ENCODE measurements around the gene ADGRG3. TPM values are rescaled to one million over a fixed set of nuclear protein-coding genes. Genes with fewer than 3 reads are reported as not detected.

Gene ADGRG3
- total RNA-seq, 4 donors from 2014 or later, result 2.0 to 9.6 (median 3.7) TPM

DNA sequence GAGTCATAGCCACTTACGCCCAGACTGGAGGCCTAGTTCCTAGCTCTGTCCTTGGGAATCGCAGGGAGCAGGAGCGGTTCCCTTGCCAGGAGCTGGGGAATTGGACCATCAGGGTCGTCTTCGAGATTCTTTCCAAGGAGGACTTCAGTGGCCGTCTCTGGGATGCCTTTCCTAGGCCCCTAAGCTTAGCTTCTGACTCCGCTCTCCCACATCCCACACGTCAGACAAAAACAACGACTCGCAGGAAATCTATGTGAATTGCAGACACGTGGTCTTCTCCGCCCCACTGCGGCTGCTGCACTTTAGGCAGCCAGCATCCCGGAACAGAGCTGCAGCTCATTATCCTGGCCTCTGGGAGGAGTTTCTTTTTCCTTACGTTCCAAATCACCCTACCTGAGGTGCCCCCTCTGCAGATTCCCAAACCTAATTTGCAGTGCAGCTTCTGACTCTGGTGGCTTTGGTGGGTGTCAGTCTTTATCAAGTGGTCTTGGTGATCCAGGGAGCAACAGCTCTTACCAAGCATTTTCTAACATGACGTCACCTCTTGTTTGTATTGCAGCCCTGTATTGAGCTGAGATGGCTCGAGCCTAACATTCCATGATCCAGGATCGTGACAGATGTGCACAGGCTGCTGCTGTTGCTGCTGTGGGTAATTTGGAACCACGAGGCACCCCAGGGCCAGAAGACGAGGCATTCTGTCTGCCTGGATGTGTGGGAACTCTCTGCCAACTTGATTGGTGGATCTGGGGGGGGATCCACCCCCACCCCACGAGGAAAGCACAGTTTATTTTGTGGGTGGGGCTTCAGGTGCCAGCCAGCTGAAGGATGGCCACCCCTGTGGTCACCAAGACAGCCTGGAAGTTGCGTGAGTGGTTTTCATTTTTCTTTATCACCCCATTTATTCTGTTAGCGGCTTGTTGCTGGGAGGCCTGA lies 68.6 kb downstream of the ADGRG3 start:
- Histone ChIP-seq H3K4me3 (peak overlapping the region; percentile 78 to 98 (median 88)), H3K4me1 (peaks cover 22 to 40% (median 27%) of the 10 kb centered on the region in 4 donors), H3K27me3 (no peaks in the 10 kb centered on the region), H3K27ac (replicated peaks in 1 of 4) (peak overlapping the region; percentile 50 to 84 (median 78)), H3K36me3 (peaks cover 0 to 14% (median 4%) of the 10 kb centered on the region in 4 donors), H3K9me3 (no peaks in the 10 kb centered on the region)
- intact Hi-C loops (cut with DNase I), result loop anchor here (10.0 kb wide), 2 partner anchors 248 to 388 kb away; partner anchors contain the start of gene CFAP20
- TF ChIP-seq POLR2A (IDR thresholded peaks at IDR 0.05; ENCODE audit: low read depth) (no peak), EP300 (IDR thresholded peaks at IDR 0.05) (no peak), POLR2AphosphoS5 (IDR thresholded peaks at IDR 0.05) (no peak)
- TF ChIP-seq, protein P1, sequence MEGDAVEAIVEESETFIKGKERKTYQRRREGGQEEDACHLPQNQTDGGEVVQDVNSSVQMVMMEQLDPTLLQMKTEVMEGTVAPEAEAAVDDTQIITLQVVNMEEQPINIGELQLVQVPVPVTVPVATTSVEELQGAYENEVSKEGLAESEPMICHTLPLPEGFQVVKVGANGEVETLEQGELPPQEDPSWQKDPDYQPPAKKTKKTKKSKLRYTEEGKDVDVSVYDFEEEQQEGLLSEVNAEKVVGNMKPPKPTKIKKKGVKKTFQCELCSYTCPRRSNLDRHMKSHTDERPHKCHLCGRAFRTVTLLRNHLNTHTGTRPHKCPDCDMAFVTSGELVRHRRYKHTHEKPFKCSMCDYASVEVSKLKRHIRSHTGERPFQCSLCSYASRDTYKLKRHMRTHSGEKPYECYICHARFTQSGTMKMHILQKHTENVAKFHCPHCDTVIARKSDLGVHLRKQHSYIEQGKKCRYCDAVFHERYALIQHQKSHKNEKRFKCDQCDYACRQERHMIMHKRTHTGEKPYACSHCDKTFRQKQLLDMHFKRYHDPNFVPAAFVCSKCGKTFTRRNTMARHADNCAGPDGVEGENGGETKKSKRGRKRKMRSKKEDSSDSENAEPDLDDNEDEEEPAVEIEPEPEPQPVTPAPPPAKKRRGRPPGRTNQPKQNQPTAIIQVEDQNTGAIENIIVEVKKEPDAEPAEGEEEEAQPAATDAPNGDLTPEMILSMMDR (IDR thresholded peaks at IDR 0.05), result no peak
- no peak for DNase-seq (ENCODE audit: extremely low spot score)
- 7% methylated on average over 22 of the region's 23 CpGs for WGBS

DNA sequence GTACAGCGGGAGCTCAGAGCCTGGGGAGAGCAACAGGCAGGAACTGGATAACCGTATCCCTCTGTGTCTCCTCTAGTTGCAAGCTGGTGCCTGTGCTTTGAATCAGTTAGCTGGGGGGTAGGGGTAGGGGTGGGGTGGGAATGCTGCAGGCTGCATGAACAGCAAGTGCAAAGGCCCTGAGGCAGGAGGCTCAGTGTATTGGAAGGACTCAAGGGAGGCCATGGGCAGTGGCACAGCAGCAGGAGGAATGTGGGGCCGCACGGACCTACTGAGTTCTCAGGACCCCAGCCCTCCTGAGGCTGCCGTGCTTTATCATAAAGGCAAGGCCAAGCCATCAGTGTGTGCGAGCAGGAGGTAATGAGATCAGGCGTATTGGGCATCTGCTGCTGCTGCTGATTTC lies 70.7 kb downstream of the ADGRG3 start:
- 99% methylated on average over 7 of the region's 7 CpGs for WGBS
- peaks cover 0 to 32% (median 16%) of the 10 kb centered on the region in 4 donors for H3K36me3 ChIP-seq
- intact Hi-C loops (cut with DNase I), result loop anchor here (10.0 kb wide), 2 partner anchors 246 to 386 kb away; partner anchors contain the start of gene CFAP20
- H3K27ac ChIP-seq (replicated peaks in 1 of 4), result no peak overlapping the region
- no peaks in the 10 kb centered on the region for H3K27me3 ChIP-seq
- H3K4me3 ChIP-seq, result no peak overlapping the region
- no peak for DNase-seq (ENCODE audit: extremely low spot score)
- TF ChIP-seq POLR2AphosphoS5 (IDR thresholded peaks at IDR 0.05) (no peak), POLR2A (IDR thresholded peaks at IDR 0.05; ENCODE audit: low read depth) (no peak), EP300 (IDR thresholded peaks at IDR 0.05) (no peak)
- TF ChIP-seq, protein P1 (IDR thresholded peaks at IDR 0.05), result no peak
- no peaks in the 10 kb centered on the region for H3K9me3 ChIP-seq
- H3K4me1 ChIP-seq, result peaks cover 25 to 40% (median 28%) of the 10 kb centered on the region in 4 donors

Other genes with a start within 250 kb of the ADGRG3 start
- gene CIAPIN1, start 220.9 kb upstream of the ADGRG3 start, total RNA-seq, result 10 to 100 TPM; 24.0 to 27.0 (median 26.0) TPM
- gene COQ9, start 220.8 kb upstream of the ADGRG3 start, total RNA-seq, result 100 to 1,000 TPM in 2 of 4 donors, 10 to 100 TPM in 2; 77.2 to 115 (median 93.3) TPM
- gene POLR2C, start 205.6 kb upstream of the ADGRG3 start, total RNA-seq, result 100 to 1,000 TPM in 3 of 4 donors, 10 to 100 TPM in 1; 95.5 to 154 (median 107) TPM
- gene DOK4, start 181.8 kb upstream of the ADGRG3 start, total RNA-seq, result 10 to 100 TPM; 14.5 to 36.7 (median 29.4) TPM
- gene CCDC102A, start 131.7 kb upstream of the ADGRG3 start, total RNA-seq, result 10 to 100 TPM; 22.7 to 54.9 (median 36.9) TPM
- gene ADGRG5, start 125.7 kb upstream of the ADGRG3 start, total RNA-seq, result under 1 TPM in 3 of 4 donors, not detected in 1; under 0.01 to 0.34 (median 0.17) TPM
- 10 to 100 TPM; 17.4 to 21.4 (median 19.1) TPM for gene ADGRG1, start 39.7 kb upstream of the ADGRG3 start, total RNA-seq
- under 1 TPM in 2 of 4 donors, not detected in 2; under 0.01 to 0.17 TPM for gene DRC7, start 26.5 kb downstream of the ADGRG3 start, total RNA-seq
- gene KATNB1, start 67.5 kb downstream of the ADGRG3 start, total RNA-seq, result 10 to 100 TPM; 10.4 to 16.9 (median 15.3) TPM
- 10 to 100 TPM; 28.2 to 76.8 (median 46.6) TPM for gene KIFC3, start 134.2 kb downstream of the ADGRG3 start, total RNA-seq